ENCODE results near the gene CORIN. TPM values are rescaled to one million over a fixed set of nuclear protein-coding genes. Genes with fewer than 3 reads are reported as not detected.

The CORIN gene, protein sequence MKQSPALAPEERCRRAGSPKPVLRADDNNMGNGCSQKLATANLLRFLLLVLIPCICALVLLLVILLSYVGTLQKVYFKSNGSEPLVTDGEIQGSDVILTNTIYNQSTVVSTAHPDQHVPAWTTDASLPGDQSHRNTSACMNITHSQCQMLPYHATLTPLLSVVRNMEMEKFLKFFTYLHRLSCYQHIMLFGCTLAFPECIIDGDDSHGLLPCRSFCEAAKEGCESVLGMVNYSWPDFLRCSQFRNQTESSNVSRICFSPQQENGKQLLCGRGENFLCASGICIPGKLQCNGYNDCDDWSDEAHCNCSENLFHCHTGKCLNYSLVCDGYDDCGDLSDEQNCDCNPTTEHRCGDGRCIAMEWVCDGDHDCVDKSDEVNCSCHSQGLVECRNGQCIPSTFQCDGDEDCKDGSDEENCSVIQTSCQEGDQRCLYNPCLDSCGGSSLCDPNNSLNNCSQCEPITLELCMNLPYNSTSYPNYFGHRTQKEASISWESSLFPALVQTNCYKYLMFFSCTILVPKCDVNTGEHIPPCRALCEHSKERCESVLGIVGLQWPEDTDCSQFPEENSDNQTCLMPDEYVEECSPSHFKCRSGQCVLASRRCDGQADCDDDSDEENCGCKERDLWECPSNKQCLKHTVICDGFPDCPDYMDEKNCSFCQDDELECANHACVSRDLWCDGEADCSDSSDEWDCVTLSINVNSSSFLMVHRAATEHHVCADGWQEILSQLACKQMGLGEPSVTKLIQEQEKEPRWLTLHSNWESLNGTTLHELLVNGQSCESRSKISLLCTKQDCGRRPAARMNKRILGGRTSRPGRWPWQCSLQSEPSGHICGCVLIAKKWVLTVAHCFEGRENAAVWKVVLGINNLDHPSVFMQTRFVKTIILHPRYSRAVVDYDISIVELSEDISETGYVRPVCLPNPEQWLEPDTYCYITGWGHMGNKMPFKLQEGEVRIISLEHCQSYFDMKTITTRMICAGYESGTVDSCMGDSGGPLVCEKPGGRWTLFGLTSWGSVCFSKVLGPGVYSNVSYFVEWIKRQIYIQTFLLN
- 6.6 TPM for total RNA-seq

GRCh38 chr4:47837908-47838294, at the start of gene CORIN:
Gene CORIN, minus strand, starts transcription at chr4:47838067. Its CDS starts 118 bp downstream, at chr4:47837949.
- no peak for DNase-seq (ENCODE audit: low spot score)

GRCh38 chr4:47882228-47882627, 44.4 kb upstream of the CORIN start:
- no peak for DNase-seq (ENCODE audit: low spot score)

- no peak for DNase-seq (ENCODE audit: low spot score)
These were observed 41.6 kb upstream of the CORIN start for GRCh38 chr4:47879458-47879857.

DNA sequence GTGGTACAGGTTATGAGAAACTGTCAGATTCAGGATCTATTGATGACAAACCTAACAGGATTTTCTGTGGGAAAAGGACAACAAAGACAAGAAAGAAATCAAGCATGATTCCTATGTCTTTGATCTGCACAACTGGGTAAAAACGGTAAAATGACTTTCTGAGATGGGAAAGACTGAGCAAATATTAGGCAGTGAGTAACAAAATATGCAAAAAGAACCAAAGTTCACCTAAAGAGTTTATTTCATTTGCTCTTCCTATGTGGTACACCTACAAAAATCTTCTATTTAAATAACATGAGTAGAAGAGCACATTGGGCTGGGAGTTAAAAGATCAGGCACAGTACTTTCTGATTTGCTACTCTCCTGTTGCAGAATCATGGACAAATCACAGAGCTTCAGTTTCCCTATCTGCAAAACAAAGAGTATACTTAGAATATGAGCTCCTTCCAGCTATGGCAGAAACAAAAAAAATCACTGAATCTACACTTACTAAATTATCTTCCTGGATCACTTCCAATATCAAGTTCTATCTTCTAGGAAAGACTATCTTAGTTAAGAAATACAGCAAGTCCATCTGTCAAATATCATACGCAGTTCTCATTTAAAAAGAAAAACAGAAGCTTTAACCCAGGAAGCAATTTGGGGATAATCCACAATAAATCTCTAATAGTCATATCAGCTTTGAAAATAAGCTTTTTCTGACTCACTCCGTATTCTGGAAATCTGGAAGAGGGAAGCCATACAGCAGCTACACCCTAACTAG, 39.1 kb upstream of the CORIN start:
- DNase-seq (ENCODE audit: low spot score): no peak

- DNase-seq (ENCODE audit: low spot score): no peak
These were observed 38.4 kb upstream of the CORIN start for GRCh38 chr4:47876310-47876709.

DNA sequence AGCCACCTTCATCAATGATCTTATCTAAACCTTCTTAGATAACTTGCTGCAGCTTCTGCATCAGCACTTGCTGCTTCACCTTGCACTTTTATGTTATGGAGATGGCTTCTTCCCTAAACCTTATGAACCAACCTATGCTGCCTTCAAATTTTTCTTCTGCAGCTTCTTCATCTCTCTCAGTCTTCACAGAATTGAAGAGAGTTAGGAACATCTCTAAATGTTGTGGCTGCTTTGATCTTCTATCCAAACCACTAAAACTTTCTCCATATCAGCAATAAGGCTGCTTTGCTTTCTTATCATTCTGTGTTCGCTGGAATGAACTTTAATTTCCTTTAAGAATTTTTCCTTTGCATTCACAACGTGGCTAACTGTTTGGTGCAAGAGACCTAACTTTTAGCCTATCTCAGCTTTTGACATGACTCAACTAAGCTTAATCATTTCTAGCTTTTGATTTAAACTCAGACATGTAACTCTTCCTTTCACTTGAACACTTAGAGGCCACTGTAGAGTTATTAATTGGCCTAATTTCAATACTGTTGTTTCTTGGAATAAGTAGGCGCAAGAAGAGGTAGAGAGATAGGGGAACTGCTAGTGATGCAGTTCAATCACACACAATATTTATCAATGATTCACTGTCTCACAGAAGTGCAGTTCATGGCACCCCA, 36.1 kb upstream of the CORIN start:
- DNase-seq (ENCODE audit: low spot score): no peak

GRCh38 chr4:47863486-47863885, 25.6 kb upstream of the CORIN start:
- no peak for DNase-seq (ENCODE audit: low spot score)

- no peak for DNase-seq (ENCODE audit: low spot score)
These were observed 24.4 kb upstream of the CORIN start for GRCh38 chr4:47862297-47862696.

- no peak for DNase-seq (ENCODE audit: low spot score)
These were observed 22.4 kb upstream of the CORIN start for GRCh38 chr4:47860305-47860704.

DNA sequence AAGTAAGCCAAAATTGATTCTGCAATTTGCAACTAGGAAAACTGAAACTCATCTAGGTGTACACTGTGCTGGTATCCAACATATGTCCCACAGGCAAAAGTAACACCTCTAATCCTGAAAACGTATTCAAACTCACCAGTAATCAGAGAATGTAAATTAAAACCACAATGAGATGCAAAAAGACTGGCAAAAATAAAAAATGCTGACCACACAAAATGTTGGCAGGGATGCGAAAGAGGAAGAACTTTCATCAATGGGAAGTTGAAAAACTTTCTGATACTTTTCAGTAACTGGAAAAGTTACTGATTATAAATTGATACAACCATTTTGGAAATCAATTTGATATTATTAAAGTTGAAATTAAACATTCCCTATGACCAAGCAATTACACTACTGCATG, 20.1 kb upstream of the CORIN start:
- DNase-seq (ENCODE audit: low spot score): no peak

DNA sequence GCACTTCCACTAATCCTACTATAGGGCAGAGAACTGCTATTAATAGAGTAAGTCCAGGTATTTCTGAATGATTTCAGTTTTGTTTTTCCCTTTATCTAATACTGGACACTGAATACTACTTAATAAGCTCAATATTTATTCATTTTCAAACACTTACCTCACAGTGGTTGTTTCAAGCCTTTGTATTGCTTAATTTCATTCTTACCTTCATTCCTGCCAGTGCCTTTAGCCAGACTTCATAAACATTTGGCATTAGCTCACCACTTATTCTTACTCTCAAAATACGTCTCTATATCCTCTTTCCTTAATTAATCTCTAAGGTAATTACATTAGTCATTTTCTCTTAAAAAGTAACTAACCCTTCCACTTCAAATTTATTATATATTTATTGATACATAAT, 18.8 kb upstream of the CORIN start:
- DNase-seq (ENCODE audit: low spot score): no peak

DNA sequence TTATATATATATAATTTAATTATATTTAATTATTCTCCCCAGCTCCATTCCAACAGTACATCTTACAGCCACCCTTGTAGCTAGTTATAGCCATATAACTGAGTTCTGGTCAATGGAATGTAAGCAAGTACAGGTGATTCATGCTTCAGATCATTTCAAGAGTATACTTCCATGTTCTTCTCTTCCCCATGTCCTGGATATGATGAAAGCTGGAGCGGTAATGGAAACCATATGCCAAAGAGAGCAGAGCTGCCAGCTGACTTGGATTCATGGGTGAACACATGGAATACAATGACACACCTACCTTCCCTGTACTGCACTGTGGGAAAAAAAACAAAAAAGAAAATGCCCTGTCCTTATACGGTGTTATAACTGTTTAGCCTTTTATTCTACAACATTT, 17.5 kb upstream of the CORIN start:
- no peak for DNase-seq (ENCODE audit: low spot score)

- no peak for DNase-seq (ENCODE audit: low spot score)
These were observed 14.3 kb upstream of the CORIN start for GRCh38 chr4:47852136-47852535.

GRCh38 chr4:47849466-47849865, 11.6 kb upstream of the CORIN start:
- no peak for DNase-seq (ENCODE audit: low spot score)

GRCh38 chr4:47848041-47848440, 10.2 kb upstream of the CORIN start:
- DNase-seq (ENCODE audit: low spot score): no peak

DNA sequence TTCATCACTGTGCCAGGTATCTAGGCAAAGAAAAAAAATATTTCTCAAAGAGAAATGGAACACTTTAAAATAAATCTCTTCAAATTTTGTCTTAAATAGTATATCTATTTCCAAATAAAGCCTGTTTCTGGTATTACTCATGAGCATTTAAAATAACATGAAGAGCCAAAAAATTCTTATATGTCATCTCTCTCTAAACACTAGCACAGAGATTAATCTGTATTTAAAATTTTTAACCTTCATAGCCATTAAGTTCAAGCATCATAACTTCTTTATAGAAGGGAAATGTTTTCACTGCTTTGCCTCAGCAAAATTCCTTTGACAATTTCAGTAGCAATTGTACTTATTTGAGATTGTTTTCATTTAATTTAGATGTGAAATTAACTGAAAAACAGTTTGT, 5.1 kb upstream of the CORIN start:
- DNase-seq (ENCODE audit: low spot score): no peak

GRCh38 chr4:47840291-47840690, 2.4 kb upstream of the CORIN start:
- no peak for DNase-seq (ENCODE audit: low spot score)

DNA sequence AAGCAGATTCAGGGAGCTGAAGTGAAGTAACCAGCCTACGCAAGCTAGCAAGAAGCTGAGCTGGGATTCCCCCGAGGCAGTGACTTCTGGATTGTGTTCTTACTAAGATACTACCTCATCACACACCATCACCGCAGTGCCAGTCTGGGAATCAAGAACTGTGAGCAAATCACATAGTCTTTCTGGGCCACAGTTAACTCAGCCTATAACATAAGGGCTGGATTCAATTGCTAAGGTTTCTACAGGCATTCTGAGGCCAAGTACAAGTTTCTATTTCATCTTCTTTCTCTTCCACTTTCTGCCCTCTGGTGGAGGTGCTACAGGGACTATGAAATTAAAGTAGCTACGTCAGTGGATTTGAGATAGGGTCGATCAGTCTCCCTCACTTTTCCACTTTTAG, 1.4 kb upstream of the CORIN start:
- no peak for DNase-seq (ENCODE audit: low spot score)

DNA sequence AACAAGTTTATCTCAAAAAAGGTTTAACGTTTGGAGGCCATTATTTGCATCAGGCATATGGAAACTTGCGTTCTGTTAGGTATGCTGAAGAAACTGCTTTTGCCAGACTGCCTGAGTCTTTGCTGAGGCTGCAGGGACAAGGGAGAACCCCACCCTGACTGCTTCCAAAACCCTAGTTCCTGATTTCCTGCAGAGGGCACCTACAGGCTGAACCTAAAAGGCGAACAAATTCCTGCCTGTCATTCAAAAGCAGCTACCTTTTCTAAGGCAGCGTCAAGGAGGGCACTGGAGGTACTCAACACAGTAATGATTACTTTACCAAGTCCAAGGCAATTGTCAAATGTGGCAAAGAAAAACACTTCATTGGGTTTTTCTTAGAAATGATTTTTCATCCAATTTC, 578 bp upstream of the CORIN start:
- DNase-seq (ENCODE audit: low spot score): no peak

GRCh38 chr4:47837094-47837907, 566 bp downstream of the CORIN start:
- DNase-seq (ENCODE audit: low spot score): no peak
